ENCODE measurements around the gene IKBKE.
A peak's percentile ranks its signal among the peaks of the same experiment; 100 is the strongest.

Gene IKBKE

GRCh38 chr1:206469933-206470691 lies at the start of gene IKBKE:
TSS of gene IKBKE (plus strand) at chr1:206470476. CDS start at chr1:206473228, 2,752 bp downstream.
- no peak for DNase-seq (ENCODE audit: low read depth)

- DNase-seq (ENCODE audit: low read depth): no peak
Measured at GRCh38 chr1:206421616-206422340, 48.5 kb upstream of the IKBKE start.

- DNase-seq (ENCODE audit: low read depth): no peak
Measured at GRCh38 chr1:206422525-206422924, 47.8 kb upstream of the IKBKE start.

- DNase-seq (ENCODE audit: low read depth): no peak
Measured at GRCh38 chr1:206427291-206427690, 43.0 kb upstream of the IKBKE start.

GRCh38 chr1:206429421-206429820 lies 40.9 kb upstream of the IKBKE start:
- no peak for DNase-seq (ENCODE audit: low read depth)

- DNase-seq (ENCODE audit: low read depth): peak; percentile 57
Measured at GRCh38 chr1:206430031-206430983, 40.0 kb upstream of the IKBKE start.

GRCh38 chr1:206435445-206435844 lies 34.8 kb upstream of the IKBKE start:
- DNase-seq (ENCODE audit: low read depth): no peak

GRCh38 chr1:206438554-206438953 lies 31.7 kb upstream of the IKBKE start:
- DNase-seq (ENCODE audit: low read depth): no peak

- DNase-seq (ENCODE audit: low read depth): no peak
Measured at GRCh38 chr1:206439205-206439604, 31.1 kb upstream of the IKBKE start.

GRCh38 chr1:206441336-206441967 lies 28.8 kb upstream of the IKBKE start:
- no peak for DNase-seq (ENCODE audit: low read depth)

GRCh38 chr1:206442101-206442500 lies 28.2 kb upstream of the IKBKE start:
- DNase-seq (ENCODE audit: low read depth): no peak

- DNase-seq (ENCODE audit: low read depth): no peak
Measured at GRCh38 chr1:206445116-206445515, 25.2 kb upstream of the IKBKE start.

GRCh38 chr1:206445911-206446356 lies 24.3 kb upstream of the IKBKE start:
- DNase-seq (ENCODE audit: low read depth): no peak

GRCh38 chr1:206446688-206447421 lies 23.4 kb upstream of the IKBKE start:
- no peak for DNase-seq (ENCODE audit: low read depth)

GRCh38 chr1:206447422-206447765 lies 22.9 kb upstream of the IKBKE start:
- no peak for DNase-seq (ENCODE audit: low read depth)

- DNase-seq (ENCODE audit: low read depth): no peak
Measured at GRCh38 chr1:206447792-206448191, 22.5 kb upstream of the IKBKE start.

- DNase-seq (ENCODE audit: low read depth): no peak
Measured at GRCh38 chr1:206448471-206448870, 21.8 kb upstream of the IKBKE start.

- DNase-seq (ENCODE audit: low read depth): no peak
Measured at GRCh38 chr1:206449565-206449964, 20.7 kb upstream of the IKBKE start.

- no peak for DNase-seq (ENCODE audit: low read depth)
Measured at GRCh38 chr1:206450281-206450680, 20.0 kb upstream of the IKBKE start.

- no peak for DNase-seq (ENCODE audit: low read depth)
Measured at GRCh38 chr1:206451134-206451686, 19.1 kb upstream of the IKBKE start.

- DNase-seq (ENCODE audit: low read depth): no peak
Measured at GRCh38 chr1:206453111-206453510, 17.2 kb upstream of the IKBKE start.

All from HS-27A (cell line).